Osteocyte (in vitro differentiated cells): Measurements from ENCODE around the gene ATXN10. TPM values are rescaled to one million over a fixed set of nuclear protein-coding genes. Genes with fewer than 3 reads are reported as not detected.

Experiments used
- DNase-seq: peaks from one replicate; pipeline ENCODE4 v3.0.0; 2021; ENCODE audit warnings: mixed read lengths; ENCODE audit not compliant: unreplicated experiment; ENCODE audit errors: extremely low spot score
- H3K27ac Mint-ChIP-seq: one replicate; pipeline ENCODE4 v1.8.0; 2021; ENCODE audit warnings: mild to moderate bottlenecking, mixed read lengths; ENCODE audit not compliant: unreplicated experiment
- H3K27me3 Mint-ChIP-seq: one replicate; pipeline ENCODE4 v1.8.0; 2021; ENCODE audit warnings: mixed read lengths; ENCODE audit not compliant: unreplicated experiment
- H3K36me3 Mint-ChIP-seq: one replicate; pipeline ENCODE4 v1.8.0; 2021; ENCODE audit warnings: mixed read lengths; ENCODE audit not compliant: unreplicated experiment
- H3K4me1 Mint-ChIP-seq: one replicate; pipeline ENCODE4 v1.8.0; 2021; ENCODE audit warnings: mixed read lengths; ENCODE audit not compliant: unreplicated experiment
- H3K4me3 Mint-ChIP-seq: one replicate; pipeline ENCODE4 v1.8.0; 2021; ENCODE audit warnings: mild to moderate bottlenecking, moderate library complexity, mixed read lengths; ENCODE audit not compliant: unreplicated experiment
- H3K9me3 Mint-ChIP-seq: one replicate; pipeline ENCODE4 v1.8.0; 2021; ENCODE audit warnings: mixed read lengths; ENCODE audit not compliant: unreplicated experiment
- total RNA-seq: library from RNA; stranded (reverse); gene quantifications from 2 replicates; pipeline ENCODE4 v1.2.1, GENCODE V29; 2021
- TF ChIP-seq, protein P1 (sequence below): fragments of 200-600 bp; sonication (generic); IDR thresholded peaks from 2 replicates; pipeline ENCODE4 v1.5.0; 2021; ENCODE audit warnings: antibody characterized with exemption, mild to moderate bottlenecking, moderate library complexity

The ATXN10 gene
- total RNA-seq, 1 donor from 2014 or later = 164 TPM

GRCh38 chr22:45882881-45883810, 211.5 kb downstream of the ATXN10 start:
- H3K9me3 Mint-ChIP-seq = no peaks in the 10 kb centered on the region

DNA sequence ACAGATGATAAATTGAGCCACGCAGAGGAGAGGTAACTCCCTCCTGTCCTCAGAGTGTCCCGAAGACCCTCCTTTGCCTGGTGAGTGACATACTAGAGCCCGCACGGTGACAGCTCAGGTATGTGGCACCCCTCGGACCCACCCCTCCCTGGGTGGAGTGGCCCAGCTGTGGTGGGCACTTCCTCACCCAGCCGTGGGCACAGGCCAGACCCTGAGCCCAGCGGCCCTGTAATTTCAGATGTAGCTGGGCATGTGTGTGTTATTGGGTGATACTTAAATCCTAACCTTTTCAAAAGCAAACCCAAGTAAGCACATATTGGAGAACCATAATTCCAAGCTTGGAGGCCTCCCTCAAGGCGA, 212.2 kb downstream of the ATXN10 start:
- no peak overlapping the region for H3K27ac Mint-ChIP-seq
- no peak for DNase-seq
- no peaks in the 10 kb centered on the region for H3K4me1 Mint-ChIP-seq
- H3K27me3 Mint-ChIP-seq = no peaks in the 10 kb centered on the region
- TF ChIP-seq, protein P1, sequence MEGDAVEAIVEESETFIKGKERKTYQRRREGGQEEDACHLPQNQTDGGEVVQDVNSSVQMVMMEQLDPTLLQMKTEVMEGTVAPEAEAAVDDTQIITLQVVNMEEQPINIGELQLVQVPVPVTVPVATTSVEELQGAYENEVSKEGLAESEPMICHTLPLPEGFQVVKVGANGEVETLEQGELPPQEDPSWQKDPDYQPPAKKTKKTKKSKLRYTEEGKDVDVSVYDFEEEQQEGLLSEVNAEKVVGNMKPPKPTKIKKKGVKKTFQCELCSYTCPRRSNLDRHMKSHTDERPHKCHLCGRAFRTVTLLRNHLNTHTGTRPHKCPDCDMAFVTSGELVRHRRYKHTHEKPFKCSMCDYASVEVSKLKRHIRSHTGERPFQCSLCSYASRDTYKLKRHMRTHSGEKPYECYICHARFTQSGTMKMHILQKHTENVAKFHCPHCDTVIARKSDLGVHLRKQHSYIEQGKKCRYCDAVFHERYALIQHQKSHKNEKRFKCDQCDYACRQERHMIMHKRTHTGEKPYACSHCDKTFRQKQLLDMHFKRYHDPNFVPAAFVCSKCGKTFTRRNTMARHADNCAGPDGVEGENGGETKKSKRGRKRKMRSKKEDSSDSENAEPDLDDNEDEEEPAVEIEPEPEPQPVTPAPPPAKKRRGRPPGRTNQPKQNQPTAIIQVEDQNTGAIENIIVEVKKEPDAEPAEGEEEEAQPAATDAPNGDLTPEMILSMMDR = no peak
- no peaks in the 10 kb centered on the region for H3K36me3 Mint-ChIP-seq
- H3K4me3 Mint-ChIP-seq = no peak overlapping the region
- no peaks in the 10 kb centered on the region for H3K9me3 Mint-ChIP-seq

More at GRCh38 chr22:45882881-45883810, 211.5 kb downstream of the ATXN10 start:
- no peak for DNase-seq
- H3K4me3 Mint-ChIP-seq = no peak overlapping the region
- no peak overlapping the region for H3K27ac Mint-ChIP-seq
- H3K4me1 Mint-ChIP-seq = no peaks in the 10 kb centered on the region
- TF ChIP-seq, protein P1 = no peak
- no peaks in the 10 kb centered on the region for H3K27me3 Mint-ChIP-seq
- no peaks in the 10 kb centered on the region for H3K36me3 Mint-ChIP-seq

DNA sequence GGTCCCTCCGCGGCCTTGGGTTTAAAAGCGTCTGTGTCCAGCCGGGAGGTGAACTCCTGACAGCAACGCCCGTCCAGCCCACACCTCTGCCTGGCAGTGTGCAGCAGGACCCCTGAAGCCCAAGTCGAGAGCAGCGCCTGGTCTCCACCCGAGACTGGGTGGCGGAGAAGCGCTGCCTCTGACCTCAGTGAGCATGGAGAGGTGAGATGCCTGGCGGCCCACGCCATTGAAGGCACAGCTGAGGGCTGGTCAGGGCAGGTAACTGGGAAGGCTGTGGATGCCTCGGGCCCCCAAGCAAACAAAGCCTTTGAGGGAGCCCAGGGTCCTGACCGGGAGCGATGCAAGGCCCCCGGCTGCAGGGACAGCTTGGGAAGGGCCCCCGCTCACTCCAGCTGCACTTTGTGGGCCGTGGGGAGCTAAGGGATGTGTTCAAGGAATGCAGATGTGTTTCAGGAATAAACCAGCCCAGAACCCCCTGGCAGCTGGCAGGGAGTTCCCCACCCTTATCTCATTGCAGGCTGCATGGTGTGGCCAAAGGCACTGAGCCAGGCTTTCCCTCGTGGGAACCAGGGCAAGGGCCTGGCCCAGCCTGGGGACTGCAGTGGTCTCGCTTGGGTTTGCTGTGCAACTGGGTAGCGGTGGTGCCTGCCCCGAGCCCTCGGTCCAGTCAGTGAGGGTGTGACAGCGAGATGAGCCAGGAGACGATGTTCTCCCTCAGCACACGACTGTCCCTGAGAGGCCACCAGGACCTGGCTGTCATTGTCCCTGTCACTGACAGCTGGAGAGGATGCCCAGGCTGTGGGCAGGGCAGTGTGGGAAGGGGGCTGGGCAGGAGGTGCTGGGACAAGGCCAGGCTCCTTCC, 212.8 kb downstream of the ATXN10 start:
- Mint-ChIP-seq H3K4me1 (no peaks in the 10 kb centered on the region), H3K9me3 (no peaks in the 10 kb centered on the region), H3K4me3 (no peak overlapping the region), H3K27ac (no peak overlapping the region), H3K36me3 (no peaks in the 10 kb centered on the region), H3K27me3 (no peaks in the 10 kb centered on the region)
- TF ChIP-seq, protein P1 = no peak
- no peak for DNase-seq

GRCh38 chr22:45885171-45885840, 213.7 kb downstream of the ATXN10 start:
- H3K4me3 Mint-ChIP-seq = no peak overlapping the region
- TF ChIP-seq, protein P1 = no peak
- H3K27ac Mint-ChIP-seq = no peak overlapping the region
- no peaks in the 10 kb centered on the region for H3K9me3 Mint-ChIP-seq
- no peaks in the 10 kb centered on the region for H3K4me1 Mint-ChIP-seq
- no peak for DNase-seq
- H3K36me3 Mint-ChIP-seq = no peaks in the 10 kb centered on the region
- no peaks in the 10 kb centered on the region for H3K27me3 Mint-ChIP-seq
